Parathyroid adenoma (tissue), 2 donors: Measurements from ENCODE around the gene ITFG1.

ENCODE experiments used
- H2AFZ ChIP-seq: fragments of 300-600 bp; sonication (generic); one replicate; pipeline ENCODE4 v1.7.0; 2017; ENCODE audit warnings: antibody characterized with exemption, mild to moderate bottlenecking
- H3K27ac ChIP-seq: fragments of 300-600 bp; sonication (generic); one replicate; pipeline ENCODE4 v1.7.0; 2017
- H3K27me3 ChIP-seq: fragments of 300-600 bp; sonication (generic); one replicate; pipeline ENCODE4 v1.7.0; 2017; ENCODE audit warnings: low read length; ENCODE audit not compliant: control insufficient read depth, insufficient read depth
- H3K36me3 ChIP-seq: fragments of 300-600 bp; sonication (generic); one replicate; pipeline ENCODE4 v1.7.0; 2017; ENCODE audit warnings: low read length; ENCODE audit not compliant: control insufficient read depth, insufficient read depth
- H3K4me1 ChIP-seq: fragments of 300-600 bp; sonication (generic); one replicate; pipeline ENCODE4 v1.7.0; 2017; ENCODE audit warnings: control low read depth
- H3K4me2 ChIP-seq: fragments of 300-600 bp; sonication (generic); one replicate; pipeline ENCODE4 v1.7.0; 2017; ENCODE audit warnings: low read length
- H3K4me3 ChIP-seq: fragments of 300-600 bp; sonication (generic); one replicate; pipeline ENCODE4 v1.7.0; 2017; ENCODE audit warnings: low read depth, low read length
- H3K79me2 ChIP-seq: fragments of 300-600 bp; sonication (generic); one replicate; pipeline ENCODE4 v1.7.0; 2017; ENCODE audit warnings: control low read depth
- H3K9ac ChIP-seq: fragments of 300-600 bp; sonication (generic); one replicate; pipeline ENCODE4 v1.7.0; 2017; ENCODE audit warnings: mild to moderate bottlenecking
- H3K9me3 ChIP-seq: fragments of 300-600 bp; sonication (generic); one replicate; pipeline ENCODE4 v1.7.0; 2017; ENCODE audit warnings: low read length; ENCODE audit not compliant: control insufficient read depth
- TF ChIP-seq, protein P1 (sequence below): fragments of 300-600 bp; sonication (generic); IDR thresholded peaks from one replicate; pipeline ENCODE4 v1.7.0; 2017; ENCODE audit warnings: antibody characterized with exemption, mild to moderate bottlenecking
- donor health status: primary hyperparathyroidism.

The ITFG1 gene

GRCh38 chr16:47136099-47136842, 324.6 kb downstream of the ITFG1 start:
- Histone ChIP-seq H2AFZ (no peak overlapping the region), H3K4me3 (no peak overlapping the region), H3K79me2 (no peaks in the 10 kb centered on the region), H3K27me3 (no peaks in the 10 kb centered on the region), H3K4me1 (no peaks in the 10 kb centered on the region), H3K9me3 (no peaks in the 10 kb centered on the region), H3K4me2 (no peak overlapping the region), H3K9ac (no peak overlapping the region), H3K27ac (no peak overlapping the region), H3K36me3 (no peaks in the 10 kb centered on the region)
- TF ChIP-seq, protein P1, sequence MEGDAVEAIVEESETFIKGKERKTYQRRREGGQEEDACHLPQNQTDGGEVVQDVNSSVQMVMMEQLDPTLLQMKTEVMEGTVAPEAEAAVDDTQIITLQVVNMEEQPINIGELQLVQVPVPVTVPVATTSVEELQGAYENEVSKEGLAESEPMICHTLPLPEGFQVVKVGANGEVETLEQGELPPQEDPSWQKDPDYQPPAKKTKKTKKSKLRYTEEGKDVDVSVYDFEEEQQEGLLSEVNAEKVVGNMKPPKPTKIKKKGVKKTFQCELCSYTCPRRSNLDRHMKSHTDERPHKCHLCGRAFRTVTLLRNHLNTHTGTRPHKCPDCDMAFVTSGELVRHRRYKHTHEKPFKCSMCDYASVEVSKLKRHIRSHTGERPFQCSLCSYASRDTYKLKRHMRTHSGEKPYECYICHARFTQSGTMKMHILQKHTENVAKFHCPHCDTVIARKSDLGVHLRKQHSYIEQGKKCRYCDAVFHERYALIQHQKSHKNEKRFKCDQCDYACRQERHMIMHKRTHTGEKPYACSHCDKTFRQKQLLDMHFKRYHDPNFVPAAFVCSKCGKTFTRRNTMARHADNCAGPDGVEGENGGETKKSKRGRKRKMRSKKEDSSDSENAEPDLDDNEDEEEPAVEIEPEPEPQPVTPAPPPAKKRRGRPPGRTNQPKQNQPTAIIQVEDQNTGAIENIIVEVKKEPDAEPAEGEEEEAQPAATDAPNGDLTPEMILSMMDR = no peak

- Histone ChIP-seq H3K4me3 (no peak overlapping the region), H3K27ac (no peak overlapping the region), H3K9me3 (no peaks in the 10 kb centered on the region), H3K9ac (no peak overlapping the region), H3K27me3 (no peaks in the 10 kb centered on the region), H3K4me1 (no peaks in the 10 kb centered on the region), H2AFZ (no peak overlapping the region), H3K4me2 (no peak overlapping the region), H3K36me3 (no peaks in the 10 kb centered on the region), H3K79me2 (no peaks in the 10 kb centered on the region)
- TF ChIP-seq, protein P1 = no peak
Observed at GRCh38 chr16:47134550-47134949, 326.3 kb downstream of the ITFG1 start.

GRCh38 chr16:47132308-47132707, 328.6 kb downstream of the ITFG1 start:
- no peaks in the 10 kb centered on the region for H3K9me3 ChIP-seq
- no peak overlapping the region for H3K4me2 ChIP-seq
- no peak overlapping the region for H3K27ac ChIP-seq
- H3K4me3 ChIP-seq = no peak overlapping the region
- H3K9ac ChIP-seq = no peak overlapping the region
- no peaks in the 10 kb centered on the region for H3K4me1 ChIP-seq
- no peaks in the 10 kb centered on the region for H3K79me2 ChIP-seq
- no peak overlapping the region for H2AFZ ChIP-seq
- TF ChIP-seq, protein P1 = no peak
- H3K36me3 ChIP-seq = no peaks in the 10 kb centered on the region
- H3K27me3 ChIP-seq = no peaks in the 10 kb centered on the region

DNA sequence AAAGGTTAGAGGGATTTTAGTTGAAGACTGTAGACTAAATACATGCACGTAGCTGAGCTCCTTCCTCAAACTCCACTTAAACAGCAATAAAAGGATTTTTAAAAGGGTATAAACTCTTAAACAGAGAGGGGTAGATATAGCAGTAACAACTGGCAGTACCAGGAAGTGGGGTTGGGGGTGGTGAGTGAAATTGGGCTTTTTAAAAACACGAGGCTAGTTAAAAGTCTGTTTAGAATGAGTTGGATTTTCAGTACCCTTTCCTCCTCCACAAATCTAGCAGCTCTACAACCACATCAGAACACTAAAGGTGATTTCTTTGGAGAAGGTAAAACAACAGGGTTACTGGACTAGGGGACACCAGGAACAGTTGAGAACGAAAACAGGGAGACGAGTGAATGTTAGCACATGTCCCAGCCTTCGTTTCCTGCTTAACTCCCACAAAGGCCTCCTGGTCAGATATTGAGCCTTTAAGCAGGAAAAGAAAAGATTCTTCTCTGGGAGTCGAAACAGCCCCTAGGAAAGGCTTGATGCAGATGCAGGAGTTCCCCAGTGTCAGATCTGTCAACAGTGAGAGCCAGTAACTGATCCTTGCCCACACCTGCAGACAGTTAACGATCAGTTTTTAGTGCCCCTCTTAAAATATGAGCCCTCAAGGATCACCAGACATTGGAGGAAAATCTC, 331.0 kb downstream of the ITFG1 start:
- Histone ChIP-seq H3K9ac (no peak overlapping the region), H3K27ac (no peak overlapping the region), H3K4me2 (no peak overlapping the region), H3K9me3 (no peaks in the 10 kb centered on the region), H3K4me1 (no peaks in the 10 kb centered on the region), H3K36me3 (no peaks in the 10 kb centered on the region), H3K4me3 (no peak overlapping the region), H2AFZ (no peak overlapping the region), H3K27me3 (no peaks in the 10 kb centered on the region), H3K79me2 (no peaks in the 10 kb centered on the region)
- TF ChIP-seq, protein P1 = no peak
